ENCODE data around the gene PXK.
"Not testable (repeated sequence)": the region's sequence is repeated elsewhere in the genome, so short reads cannot be mapped to it uniquely, and the experiment has no call there.

The PXK gene

GRCh38 chr3:58323529-58324390, 8.9 kb upstream of the PXK start:
- DNase-seq: no peak

- DNase-seq: no peak
Observed at GRCh38 chr3:58324391-58325390, 8.0 kb upstream of the PXK start.

- no peak for DNase-seq
Observed at GRCh38 chr3:58325525-58325992, 7.1 kb upstream of the PXK start.

GRCh38 chr3:58326267-58326900, 6.3 kb upstream of the PXK start:
- no peak for DNase-seq

- no peak for DNase-seq
Observed at GRCh38 chr3:58329150-58329921, 3.4 kb upstream of the PXK start.

- DNase-seq: no peak
Observed at GRCh38 chr3:58329922-58330413, 2.7 kb upstream of the PXK start.

GRCh38 chr3:58331593-58332152, 1.0 kb upstream of the PXK start:
- no peak for DNase-seq

GRCh38 chr3:58333206-58334012, 717 bp downstream of the PXK start:
- peak; percentile 54 for DNase-seq

GRCh38 chr3:58334013-58334321, 1.3 kb downstream of the PXK start:
- DNase-seq: no peak

GRCh38 chr3:58334506-58334884, 1.8 kb downstream of the PXK start:
- no peak for DNase-seq

GRCh38 chr3:58335652-58335947, 2.9 kb downstream of the PXK start:
- no peak for DNase-seq

GRCh38 chr3:58336135-58336882, 3.6 kb downstream of the PXK start:
- DNase-seq: no peak

- no peak for DNase-seq
Observed at GRCh38 chr3:58337190-58337589, 4.5 kb downstream of the PXK start.

- DNase-seq: not testable (repeated sequence)
Observed at GRCh38 chr3:58339146-58339545, 6.5 kb downstream of the PXK start.

- no peak for DNase-seq
Observed at GRCh38 chr3:58340594-58341244, 8.0 kb downstream of the PXK start.

GRCh38 chr3:58341376-58341775, 8.7 kb downstream of the PXK start:
- no peak for DNase-seq

GRCh38 chr3:58342676-58343075, 10.0 kb downstream of the PXK start:
- no peak for DNase-seq

GRCh38 chr3:58345457-58345856, 12.8 kb downstream of the PXK start:
- DNase-seq: no peak

GRCh38 chr3:58346368-58346767, 13.7 kb downstream of the PXK start:
- no peak for DNase-seq

- DNase-seq: no peak
Observed at GRCh38 chr3:58347984-58348383, 15.3 kb downstream of the PXK start.
